Measurements from ENCODE around the gene JAML. TPM values are rescaled to one million over a fixed set of nuclear protein-coding genes. Genes with fewer than 3 reads are reported as not detected.

The JAML gene
- total and polyA plus RNA-seq, 8 donors = 3.7 to 47.2 (median 7.1) TPM

DNA sequence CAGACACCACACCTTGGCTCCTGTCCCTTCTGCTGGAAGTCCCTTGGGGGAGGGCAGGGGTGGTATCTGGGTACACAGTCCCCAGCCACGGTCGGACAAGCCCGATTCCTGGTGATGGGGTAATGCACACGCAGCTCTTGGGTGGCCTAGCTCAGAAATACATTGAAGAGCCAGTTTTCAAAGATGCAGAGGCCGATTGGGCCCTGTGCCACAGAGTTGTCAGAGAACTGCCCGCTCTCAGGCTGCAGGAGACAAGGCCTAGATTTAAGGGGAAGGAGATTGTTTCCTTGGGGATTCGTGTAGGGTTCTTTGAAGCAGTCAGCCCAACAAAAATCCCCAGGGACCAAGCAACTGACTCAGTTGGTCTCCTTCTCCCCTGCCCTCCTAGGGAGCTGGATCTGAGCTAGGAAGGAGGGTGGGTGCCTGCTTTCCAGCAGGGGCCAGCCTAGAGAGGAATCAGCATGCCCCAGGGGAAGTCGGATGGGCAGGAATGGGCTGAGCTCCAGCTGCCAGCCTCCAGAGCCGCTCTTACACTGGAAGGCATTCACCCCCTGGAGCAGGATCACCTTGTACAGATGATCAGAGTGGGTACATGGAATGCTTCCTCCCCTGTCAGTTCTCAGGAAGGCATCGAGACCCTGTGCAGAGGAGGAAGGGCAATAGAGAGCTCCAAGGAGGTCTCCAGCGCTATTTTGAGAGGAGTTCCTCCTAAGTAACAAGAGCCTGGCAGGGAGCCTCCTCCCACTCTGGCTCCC is 68.9 kb downstream of the JAML start:
- intact Hi-C loops (cut with DNase I) = no loop called here
- H3K27me3 ChIP-seq = peaks cover 48 to 86% of the 10 kb centered on the region in 2 donors
- no peak for ATAC-seq
- no peaks in the 10 kb centered on the region for H3K36me3 ChIP-seq
- peak in 1 of 4 donors; percentile 47 for DNase-seq
- TF ChIP-seq, protein P1, sequence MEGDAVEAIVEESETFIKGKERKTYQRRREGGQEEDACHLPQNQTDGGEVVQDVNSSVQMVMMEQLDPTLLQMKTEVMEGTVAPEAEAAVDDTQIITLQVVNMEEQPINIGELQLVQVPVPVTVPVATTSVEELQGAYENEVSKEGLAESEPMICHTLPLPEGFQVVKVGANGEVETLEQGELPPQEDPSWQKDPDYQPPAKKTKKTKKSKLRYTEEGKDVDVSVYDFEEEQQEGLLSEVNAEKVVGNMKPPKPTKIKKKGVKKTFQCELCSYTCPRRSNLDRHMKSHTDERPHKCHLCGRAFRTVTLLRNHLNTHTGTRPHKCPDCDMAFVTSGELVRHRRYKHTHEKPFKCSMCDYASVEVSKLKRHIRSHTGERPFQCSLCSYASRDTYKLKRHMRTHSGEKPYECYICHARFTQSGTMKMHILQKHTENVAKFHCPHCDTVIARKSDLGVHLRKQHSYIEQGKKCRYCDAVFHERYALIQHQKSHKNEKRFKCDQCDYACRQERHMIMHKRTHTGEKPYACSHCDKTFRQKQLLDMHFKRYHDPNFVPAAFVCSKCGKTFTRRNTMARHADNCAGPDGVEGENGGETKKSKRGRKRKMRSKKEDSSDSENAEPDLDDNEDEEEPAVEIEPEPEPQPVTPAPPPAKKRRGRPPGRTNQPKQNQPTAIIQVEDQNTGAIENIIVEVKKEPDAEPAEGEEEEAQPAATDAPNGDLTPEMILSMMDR (IDR thresholded peaks at IDR 0.05) = no peak
- no peaks in the 10 kb centered on the region for H3K9me3 ChIP-seq
- H3K27ac ChIP-seq = no peak overlapping the region
- H3K4me1 ChIP-seq = peaks cover 8 to 31% of the 10 kb centered on the region in 2 donors
- H3K4me3 ChIP-seq = no peak overlapping the region

DNA sequence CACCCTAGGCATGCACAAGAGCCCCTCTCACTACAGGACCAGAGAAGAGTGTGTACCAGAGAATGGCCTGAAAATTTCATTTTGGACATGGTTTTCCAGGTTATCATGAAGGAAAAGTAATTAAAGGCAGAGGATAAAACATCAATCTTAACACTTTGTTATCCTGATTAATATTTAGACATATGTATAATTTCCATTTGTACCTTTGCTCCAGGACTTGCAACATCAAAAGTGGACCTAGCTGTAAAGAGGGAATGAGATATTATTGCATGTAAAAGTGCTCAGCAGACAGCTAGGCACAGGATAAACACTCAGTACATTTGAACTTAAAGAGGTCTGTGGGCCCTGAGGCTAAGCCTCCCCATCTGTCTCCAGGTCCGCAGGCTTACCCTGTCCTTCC is 70.2 kb downstream of the JAML start:
- Histone ChIP-seq H3K4me3 (no peak overlapping the region), H3K9me3 (no peaks in the 10 kb centered on the region), H3K27me3 (peaks cover 48 to 91% of the 10 kb centered on the region in 2 donors), H3K36me3 (no peaks in the 10 kb centered on the region), H3K4me1 (peaks cover 8 to 31% of the 10 kb centered on the region in 2 donors), H3K27ac (no peak overlapping the region)
- intact Hi-C loops (cut with DNase I) = no loop called here
- DNase-seq (no peak), ATAC-seq (no peak)
- TF ChIP-seq, protein P1 (IDR thresholded peaks at IDR 0.05) = no peak

DNA sequence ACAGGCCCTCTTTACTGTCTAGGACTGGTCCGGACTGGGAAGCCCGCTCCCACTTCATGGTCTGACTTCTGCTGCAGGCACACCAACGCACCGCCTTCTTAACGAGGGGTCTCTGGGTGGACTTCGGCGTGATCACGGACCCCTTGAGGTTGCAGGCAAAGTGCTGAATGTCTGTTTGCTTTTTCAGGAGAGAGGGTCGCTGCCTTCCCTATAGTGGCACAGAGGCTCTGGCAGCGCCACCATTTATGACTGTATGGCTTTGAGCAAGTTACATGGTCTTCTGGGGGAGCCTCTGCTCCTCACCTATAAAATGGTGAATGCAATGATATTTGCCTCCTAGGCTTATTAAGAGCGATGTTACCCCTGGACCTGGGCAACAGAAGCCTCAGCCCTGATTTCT is 70.8 kb downstream of the JAML start:
- peaks cover 48 to 84% of the 10 kb centered on the region in 2 donors for H3K27me3 ChIP-seq
- H3K4me1 ChIP-seq = peaks cover 8 to 31% of the 10 kb centered on the region in 2 donors
- DNase-seq = no peak
- H3K4me3 ChIP-seq = no peak overlapping the region
- no peaks in the 10 kb centered on the region for H3K9me3 ChIP-seq
- no peak for ATAC-seq
- no peak overlapping the region for H3K27ac ChIP-seq
- TF ChIP-seq, protein P1 (IDR thresholded peaks at IDR 0.05) = no peak
- intact Hi-C loops (cut with DNase I) = no loop called here
- no peaks in the 10 kb centered on the region for H3K36me3 ChIP-seq

- intact Hi-C loops (cut with DNase I) = no loop called here
- Histone ChIP-seq H3K36me3 (no peaks in the 10 kb centered on the region), H3K9me3 (no peaks in the 10 kb centered on the region), H3K4me1 (peaks cover 8 to 31% of the 10 kb centered on the region in 2 donors), H3K27ac (no peak overlapping the region), H3K4me3 (peak overlapping the region; percentile 31 to 36), H3K27me3 (peaks cover 48 to 83% of the 10 kb centered on the region in 2 donors)
- ATAC-seq (no peak), DNase-seq (no peak)
- TF ChIP-seq, protein P1 (IDR thresholded peaks at IDR 0.05) = no peak
Observed at GRCh38 chr11:118153516-118153915, 71.3 kb downstream of the JAML start.

DNA sequence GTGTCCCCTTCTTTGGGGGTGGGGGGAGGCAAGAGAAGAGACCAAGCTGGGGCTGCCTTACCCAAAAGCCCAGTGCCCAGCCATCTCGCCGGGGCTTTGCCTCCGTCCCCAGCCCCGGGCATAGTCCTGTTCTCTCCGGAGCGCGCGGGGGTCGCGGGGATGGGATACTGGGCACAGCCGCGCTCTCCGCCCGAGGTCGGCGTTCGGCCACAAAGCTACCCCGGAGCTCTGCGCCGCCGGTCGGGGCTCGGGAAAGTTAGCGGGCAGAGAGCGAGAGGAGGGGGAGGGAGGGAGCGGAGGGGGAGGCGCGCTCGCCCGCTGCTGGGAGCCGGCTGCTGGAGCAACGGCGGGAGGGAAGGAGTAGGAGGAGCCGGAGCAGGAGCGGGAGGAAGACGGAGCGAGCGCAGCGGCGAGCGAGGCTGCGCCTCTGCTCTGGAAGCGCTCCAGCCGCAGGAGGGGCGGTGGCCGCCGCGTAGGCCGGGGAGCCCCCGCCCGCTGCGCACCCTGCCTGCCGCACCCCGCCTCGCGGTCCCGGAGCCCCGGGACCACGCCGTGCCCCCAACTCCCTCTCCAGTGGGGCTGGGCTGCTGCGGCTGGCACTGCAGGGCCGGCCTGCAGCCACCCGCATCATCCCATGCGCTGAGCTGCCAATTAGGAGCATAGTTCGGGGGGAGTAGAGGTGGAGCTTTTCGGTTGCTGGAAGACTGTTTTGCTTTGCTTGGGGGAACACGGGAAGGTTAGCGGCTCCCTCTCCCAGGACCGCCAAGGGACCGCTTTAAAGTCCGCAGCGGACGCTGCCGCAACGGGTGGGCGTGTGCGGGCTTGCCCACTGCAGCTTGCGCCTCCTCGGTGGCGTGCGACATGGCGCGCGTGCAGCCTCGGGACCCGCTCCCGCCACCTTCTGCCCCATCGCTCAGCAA is 72.0 kb downstream of the JAML start, which contains the start of gene SCN4B:
TSS of gene SCN4B (minus strand) at position 272 of the 920 bp plus-strand sequence. CDS start at position 122, 150 bp downstream.
- Histone ChIP-seq H3K4me1 (peaks cover 8 to 31% of the 10 kb centered on the region in 2 donors), H3K9me3 (no peaks in the 10 kb centered on the region), H3K27ac (no peak within 1 kb of the TSS), H3K27me3 (peaks cover 48 to 76% of the 10 kb centered on the region in 2 donors), H3K4me3 (peak within 1 kb of the TSS; percentile 31 to 36), H3K36me3 (no peaks in the 10 kb centered on the region)
- TF ChIP-seq, protein P1 (IDR thresholded peaks at IDR 0.05) = no peak
- ATAC-seq = peak; percentile 93
- intact Hi-C loops (cut with DNase I) = no loop called here
- peak; percentile 69 to 89 (median 80) for DNase-seq

All from left lung (tissue), 10 donors.